Naive B cell (primary cell): ENCODE results near the gene PTPRG. TPM values are rescaled to one million over a fixed set of nuclear protein-coding genes. Genes with fewer than 3 reads are reported as not detected.
"Not testable (repeated sequence)": the region's sequence is repeated elsewhere in the genome, so short reads cannot be mapped to it uniquely, and the experiment has no call there.

Experiments used
- ATAC-seq, 2 donors: fragments of 150-1000 bp; cut with Tn5 transposase; 2 replicates each; pipeline ENCODE4 v1.10.0; 2021; ENCODE audit warnings: low read depth in 2 of 2, mild to moderate bottlenecking in 2 of 2, moderate library complexity in 2 of 2
- DNase-seq: peaks from one replicate; pipeline ENCODE4 v3.0.0; 2022
- H3K27ac Mint-ChIP-seq, 6 donors: one replicate each; pipeline ENCODE4 v1.8.0; 2020 to 2022; ENCODE audit warnings: mild to moderate bottlenecking in 6 of 6, mixed read lengths in 6 of 6, moderate library complexity in 5 of 6, inconsistent platforms in 2 of 6
- H3K27me3 Mint-ChIP-seq, 3 donors: one replicate each; pipeline ENCODE4 v1.8.0; 2021 to 2022; ENCODE audit warnings: mixed read lengths in 3 of 3, mild to moderate bottlenecking in 1 of 3
- H3K36me3 Mint-ChIP-seq, 2 donors: one replicate each; pipeline ENCODE4 v1.8.0; 2020 to 2022; ENCODE audit warnings: mixed read lengths in 2 of 2, inconsistent platforms in 1 of 2, mild to moderate bottlenecking in 1 of 2
- H3K4me1 Mint-ChIP-seq, 3 donors: one replicate each; pipeline ENCODE4 v1.8.0; 2020 to 2022; ENCODE audit warnings: mixed read lengths in 3 of 3, inconsistent platforms in 1 of 3, mild to moderate bottlenecking in 1 of 3, moderate library complexity in 1 of 3
- H3K4me3 Mint-ChIP-seq, 8 donors: one replicate each; pipeline ENCODE4 v1.8.0; 2020 to 2022; ENCODE audit warnings: mild to moderate bottlenecking in 8 of 8, mixed read lengths in 8 of 8, moderate library complexity in 8 of 8, inconsistent platforms in 2 of 8
- H3K9me3 Mint-ChIP-seq, 7 donors: one replicate each; pipeline ENCODE4 v1.8.0; 2020 to 2022; ENCODE audit warnings: mixed read lengths in 7 of 7, mild to moderate bottlenecking in 5 of 7, inconsistent platforms in 2 of 7, moderate library complexity in 1 of 7
- polyA plus RNA-seq, 6 donors: library from polyadenylated mRNA; unstranded; fragments of 300-500 nt; fragmentation: Illumina TruSeq; gene quantifications; one replicate each; pipeline ENCODE4 v1.2.3, GENCODE V29; 2021; ENCODE audit warnings: low read depth in 6 of 6

The PTPRG gene
- polyA plus RNA-seq, 6 donors from 2014 or later, result 0.05 to 0.20 (median 0.10) TPM; not detected in 1

- Mint-ChIP-seq H3K27ac (no peak overlapping the region), H3K27me3 (no peaks in the 10 kb centered on the region), H3K4me1 (no peaks in the 10 kb centered on the region), H3K4me3 (no peak overlapping the region), H3K36me3 (no peaks in the 10 kb centered on the region), H3K9me3 (peaks cover 0 to 7% (median 2%) of the 10 kb centered on the region in 7 donors)
- ATAC-seq (no peak), DNase-seq (no peak)
Measured at GRCh38 chr3:61702453-61702852, 141.1 kb downstream of the PTPRG start.

GRCh38 chr3:61704807-61705206, 143.4 kb downstream of the PTPRG start:
- no peak overlapping the region for H3K27ac Mint-ChIP-seq
- ATAC-seq, result no peak
- no peaks in the 10 kb centered on the region for H3K4me1 Mint-ChIP-seq
- H3K36me3 Mint-ChIP-seq, result no peaks in the 10 kb centered on the region
- no peak overlapping the region for H3K4me3 Mint-ChIP-seq
- H3K9me3 Mint-ChIP-seq, result peaks cover 0 to 10% (median 1%) of the 10 kb centered on the region in 7 donors
- H3K27me3 Mint-ChIP-seq, result no peaks in the 10 kb centered on the region
- no peak for DNase-seq

GRCh38 chr3:61707492-61707891, 146.1 kb downstream of the PTPRG start:
- H3K36me3 Mint-ChIP-seq, result no peaks in the 10 kb centered on the region
- ATAC-seq (no peak), DNase-seq (no peak)
- peak overlapping the region in 1 of 8 donors; percentile 6 for H3K4me3 Mint-ChIP-seq
- H3K27ac Mint-ChIP-seq, result peak overlapping the region in 1 of 6 donors; percentile 69
- no peaks in the 10 kb centered on the region for H3K27me3 Mint-ChIP-seq
- no peaks in the 10 kb centered on the region for H3K4me1 Mint-ChIP-seq
- H3K9me3 Mint-ChIP-seq, result peaks cover 1 to 31% (median 5%) of the 10 kb centered on the region in 7 donors

GRCh38 chr3:61710920-61711319, 149.5 kb downstream of the PTPRG start:
- not testable (repeated sequence) for H3K27ac Mint-ChIP-seq, H3K27me3 Mint-ChIP-seq, H3K4me3 Mint-ChIP-seq, H3K36me3 Mint-ChIP-seq, ATAC-seq, H3K4me1 Mint-ChIP-seq, DNase-seq
- peaks cover 2 to 39% (median 5%) of the 10 kb centered on the region in 7 donors for H3K9me3 Mint-ChIP-seq

- H3K4me1 Mint-ChIP-seq, result no peaks in the 10 kb centered on the region
- ATAC-seq (no peak), DNase-seq (no peak)
- H3K27me3 Mint-ChIP-seq, result no peaks in the 10 kb centered on the region
- H3K27ac Mint-ChIP-seq, result no peak overlapping the region
- H3K9me3 Mint-ChIP-seq, result peaks cover 1 to 32% (median 4%) of the 10 kb centered on the region in 7 donors
- no peak overlapping the region for H3K4me3 Mint-ChIP-seq
- H3K36me3 Mint-ChIP-seq, result no peaks in the 10 kb centered on the region
Measured at GRCh38 chr3:61714225-61714624, 152.9 kb downstream of the PTPRG start.

- no peak overlapping the region for H3K27ac Mint-ChIP-seq
- peaks cover 0 to 18% (median 4%) of the 10 kb centered on the region in 7 donors for H3K9me3 Mint-ChIP-seq
- no peaks in the 10 kb centered on the region for H3K4me1 Mint-ChIP-seq
- H3K36me3 Mint-ChIP-seq, result no peaks in the 10 kb centered on the region
- no peak for ATAC-seq
- no peak overlapping the region for H3K4me3 Mint-ChIP-seq
- H3K27me3 Mint-ChIP-seq, result no peaks in the 10 kb centered on the region
- DNase-seq, result no peak
Measured at GRCh38 chr3:61715886-61716527, 154.6 kb downstream of the PTPRG start.

- not testable (repeated sequence) for ATAC-seq, H3K36me3 Mint-ChIP-seq, H3K27me3 Mint-ChIP-seq, H3K4me3 Mint-ChIP-seq, H3K27ac Mint-ChIP-seq, H3K4me1 Mint-ChIP-seq, DNase-seq
- peaks cover 0 to 11% (median 4%) of the 10 kb centered on the region in 7 donors for H3K9me3 Mint-ChIP-seq
Measured at GRCh38 chr3:61716693-61717092, 155.3 kb downstream of the PTPRG start.

- no peak overlapping the region for H3K4me3 Mint-ChIP-seq
- no peak overlapping the region for H3K27ac Mint-ChIP-seq
- ATAC-seq (no peak), DNase-seq (no peak)
- H3K36me3 Mint-ChIP-seq, result no peaks in the 10 kb centered on the region
- H3K4me1 Mint-ChIP-seq, result no peaks in the 10 kb centered on the region
- peaks cover 0 to 9% (median 4%) of the 10 kb centered on the region in 7 donors for H3K9me3 Mint-ChIP-seq
- no peaks in the 10 kb centered on the region for H3K27me3 Mint-ChIP-seq
Measured at GRCh38 chr3:61718565-61718964, 157.2 kb downstream of the PTPRG start.

GRCh38 chr3:61719278-61719977, 158.1 kb downstream of the PTPRG start:
- no peaks in the 10 kb centered on the region for H3K36me3 Mint-ChIP-seq
- H3K27me3 Mint-ChIP-seq, result no peaks in the 10 kb centered on the region
- H3K4me3 Mint-ChIP-seq, result peak overlapping the region in 1 of 8 donors; percentile 48
- DNase-seq (no peak), ATAC-seq (no peak)
- no peaks in the 10 kb centered on the region for H3K4me1 Mint-ChIP-seq
- H3K27ac Mint-ChIP-seq, result no peak overlapping the region
- H3K9me3 Mint-ChIP-seq, result peaks cover 0 to 5% (median under 1%) of the 10 kb centered on the region in 7 donors

GRCh38 chr3:61723038-61723437, 161.7 kb downstream of the PTPRG start:
- Mint-ChIP-seq H3K4me1 (no peaks in the 10 kb centered on the region), H3K27me3 (no peaks in the 10 kb centered on the region), H3K4me3 (no peak overlapping the region), H3K27ac (no peak overlapping the region), H3K36me3 (peaks cover 0 to 4% of the 10 kb centered on the region in 2 donors), H3K9me3 (peaks cover 0 to 10% (median 0%) of the 10 kb centered on the region in 7 donors)
- DNase-seq (no peak), ATAC-seq (no peak)

- no peak overlapping the region for H3K27ac Mint-ChIP-seq
- peaks cover 0 to 10% (median 1%) of the 10 kb centered on the region in 7 donors for H3K9me3 Mint-ChIP-seq
- peaks cover 0 to 4% of the 10 kb centered on the region in 2 donors for H3K36me3 Mint-ChIP-seq
- H3K4me3 Mint-ChIP-seq, result no peak overlapping the region
- no peaks in the 10 kb centered on the region for H3K4me1 Mint-ChIP-seq
- DNase-seq (no peak), ATAC-seq (no peak)
- H3K27me3 Mint-ChIP-seq, result no peaks in the 10 kb centered on the region
Measured at GRCh38 chr3:61724183-61724582, 162.8 kb downstream of the PTPRG start.

GRCh38 chr3:61724801-61725200, 163.4 kb downstream of the PTPRG start:
- no peaks in the 10 kb centered on the region for H3K27me3 Mint-ChIP-seq
- peaks cover 0 to 8% (median 1%) of the 10 kb centered on the region in 7 donors for H3K9me3 Mint-ChIP-seq
- H3K4me3 Mint-ChIP-seq, result no peak overlapping the region
- H3K36me3 Mint-ChIP-seq, result peaks cover 0 to 4% of the 10 kb centered on the region in 2 donors
- H3K27ac Mint-ChIP-seq, result no peak overlapping the region
- no peaks in the 10 kb centered on the region for H3K4me1 Mint-ChIP-seq
- ATAC-seq (no peak), DNase-seq (no peak)

GRCh38 chr3:61725851-61726333, 164.5 kb downstream of the PTPRG start:
- H3K4me1 Mint-ChIP-seq, result no peaks in the 10 kb centered on the region
- peaks cover 0 to 4% of the 10 kb centered on the region in 2 donors for H3K36me3 Mint-ChIP-seq
- no peak overlapping the region for H3K4me3 Mint-ChIP-seq
- no peak for DNase-seq
- H3K9me3 Mint-ChIP-seq, result peaks cover 0 to 8% (median 2%) of the 10 kb centered on the region in 7 donors
- no peak overlapping the region for H3K27ac Mint-ChIP-seq
- ATAC-seq, result no peak
- H3K27me3 Mint-ChIP-seq, result no peaks in the 10 kb centered on the region

GRCh38 chr3:61727435-61727834, 166.1 kb downstream of the PTPRG start:
- DNase-seq (no peak), ATAC-seq (no peak)
- no peaks in the 10 kb centered on the region for H3K4me1 Mint-ChIP-seq
- H3K27me3 Mint-ChIP-seq, result no peaks in the 10 kb centered on the region
- peaks cover 0 to 8% (median 4%) of the 10 kb centered on the region in 7 donors for H3K9me3 Mint-ChIP-seq
- H3K27ac Mint-ChIP-seq, result no peak overlapping the region
- H3K4me3 Mint-ChIP-seq, result no peak overlapping the region
- peaks cover 0 to 4% of the 10 kb centered on the region in 2 donors for H3K36me3 Mint-ChIP-seq
